WTC11 (cell line): ENCODE results near the gene RNF7. TPM values are rescaled to one million over a fixed set of nuclear protein-coding genes. Genes with fewer than 3 reads are reported as not detected.

ENCODE experiments used
- ATAC-seq: fragments of 200-7000 bp; cut with Tn5 transposase; 2 replicates; pipeline ENCODE4 v1.10.0; 2021; ENCODE audit warnings: mild to moderate bottlenecking, moderate library complexity
- CTCF ChIA-PET: fragments of 300-600 bp; sonication (Branson Sonifier 250); formaldehyde crosslinking; loops from one replicate; lab custom pipeline; 2021; ENCODE audit warnings: antibody characterized with exemption; lab: Charles Lee
- POLR2A ChIA-PET: fragments of 350-600 bp; sonication (Branson Sonifier 250); formaldehyde crosslinking; loops from one replicate; lab custom pipeline; 2021; ENCODE audit warnings: antibody characterized with exemption; lab: Charles Lee
- DNase-seq: peaks from one replicate; pipeline ENCODE4 v3.0.0; 2021; ENCODE audit warnings: low spot score
- H3K27ac Mint-ChIP-seq: 2 replicates; pipeline ENCODE4 v1.8.0; 2021; ENCODE audit warnings: mixed read lengths
- H3K27me3 Mint-ChIP-seq: 2 replicates; pipeline ENCODE4 v1.8.0; 2021; ENCODE audit warnings: low read depth, mild to moderate bottlenecking, moderate library complexity, mixed read lengths
- H3K36me3 Mint-ChIP-seq: 2 replicates; pipeline ENCODE4 v1.8.0; 2021; ENCODE audit warnings: mixed read lengths
- H3K4me1 Mint-ChIP-seq: 2 replicates; pipeline ENCODE4 v1.8.0; 2022; ENCODE audit warnings: mixed read lengths
- H3K4me3 Mint-ChIP-seq: 2 replicates; pipeline ENCODE4 v1.8.0; 2021; ENCODE audit warnings: mild to moderate bottlenecking, moderate library complexity, mixed read lengths
- H3K9me3 Mint-ChIP-seq: 2 replicates; pipeline ENCODE4 v1.8.0; 2021; ENCODE audit warnings: mixed read lengths
- CREB1 ChIP-seq: sonication (generic); formaldehyde crosslinking; IDR thresholded peaks from 2 replicates; pipeline ENCODE4 v1.8.0; 2023; ENCODE audit warnings: mild to moderate bottlenecking, missing genetic modification reagents
- ESRRA ChIP-seq: sonication (generic); formaldehyde crosslinking; IDR thresholded peaks from 2 replicates; pipeline ENCODE4 v1.8.1; 2022; ENCODE audit warnings: mild to moderate bottlenecking, missing genetic modification reagents, borderline replicate concordance
- FOXK1 ChIP-seq: sonication (generic); formaldehyde crosslinking; IDR thresholded peaks from 2 replicates; pipeline ENCODE4 v1.8.0; 2022; ENCODE audit warnings: mild to moderate bottlenecking, moderate library complexity, missing genetic modification reagents
- FOXP1 ChIP-seq: sonication (generic); formaldehyde crosslinking; IDR thresholded peaks from 2 replicates; pipeline ENCODE4 v1.8.0; 2022; ENCODE audit warnings: missing genetic modification reagents, mild to moderate bottlenecking, moderate library complexity, borderline replicate concordance
- HMGA2 ChIP-seq: fragments of 250-450 bp; sonication (Bioruptor Pico); IDR thresholded peaks from 2 replicates; pipeline ENCODE4 v1.4.0; 2021; ENCODE audit warnings: mild to moderate bottlenecking, moderate library complexity
- MAX ChIP-seq: sonication (generic); formaldehyde crosslinking; IDR thresholded peaks from 2 replicates; pipeline ENCODE4 v1.8.0; 2022; ENCODE audit warnings: mild to moderate bottlenecking, missing genetic modification reagents
- MLX ChIP-seq: sonication (generic); formaldehyde crosslinking; IDR thresholded peaks from 2 replicates; pipeline ENCODE4 v1.8.1; 2023; ENCODE audit warnings: mild to moderate bottlenecking, missing genetic modification reagents, moderate library complexity
- OVOL2 ChIP-seq: fragments of 250-450 bp; sonication (Bioruptor Pico); IDR thresholded peaks from 2 replicates; pipeline ENCODE4 v1.9.0; 2021; ENCODE audit warnings: mild to moderate bottlenecking, borderline replicate concordance
- SP1 ChIP-seq: sonication (generic); formaldehyde crosslinking; conservative IDR thresholded peaks from 2 replicates; pipeline ENCODE4 v1.8.1; 2022; ENCODE audit warnings: missing genetic modification reagents
- STAT6 ChIP-seq: sonication (generic); formaldehyde crosslinking; conservative IDR thresholded peaks from 2 replicates; pipeline ENCODE4 v1.8.1; 2023; ENCODE audit warnings: mild to moderate bottlenecking, low read depth, missing genetic modification reagents, moderate library complexity
- ZNF512 ChIP-seq: sonication (generic); formaldehyde crosslinking; IDR thresholded peaks from 2 replicates; pipeline ENCODE4 v1.8.1; 2022; ENCODE audit warnings: missing genetic modification reagents, borderline replicate concordance
- total RNA-seq: library from RNA; stranded (reverse); gene quantifications from 3 replicates; pipeline ENCODE4 v1.2.3, GENCODE V29; 2021
- TF ChIP-seq, protein P1 (sequence below): sonication (generic); formaldehyde crosslinking; IDR thresholded peaks from 2 replicates; pipeline ENCODE4 v1.8.1; 2022; ENCODE audit warnings: mild to moderate bottlenecking, missing genetic modification reagents, moderate library complexity, borderline replicate concordance
- TF ChIP-seq, protein P2 (sequence below): fragments of 200-600 bp; IDR thresholded peaks from 2 replicates; pipeline ENCODE4 v1.8.0; 2022; ENCODE audit warnings: antibody characterized with exemption
- TF ChIP-seq, protein P3 (sequence below): sonication (generic); formaldehyde crosslinking; IDR thresholded peaks from 2 replicates; pipeline ENCODE4 v1.8.1; 2022; ENCODE audit warnings: mild to moderate bottlenecking, moderate library complexity, missing genetic modification reagents
- TF ChIP-seq, protein P4 (sequence below): sonication (generic); formaldehyde crosslinking; IDR thresholded peaks from 2 replicates; pipeline ENCODE4 v1.8.1; 2023; ENCODE audit warnings: mild to moderate bottlenecking, missing genetic modification reagents

Gene RNF7
- total RNA-seq, 1 experiment from 2014 or later = 133 TPM

GRCh38 chr3:141782386-141782932 is 44.4 kb downstream of the RNF7 start:
- TF ChIP-seq MLX (CRISPR knock-in tag) = no peak
- no peak for TF ChIP-seq STAT6 (CRISPR knock-in tag)
- TF ChIP-seq, protein P1, sequence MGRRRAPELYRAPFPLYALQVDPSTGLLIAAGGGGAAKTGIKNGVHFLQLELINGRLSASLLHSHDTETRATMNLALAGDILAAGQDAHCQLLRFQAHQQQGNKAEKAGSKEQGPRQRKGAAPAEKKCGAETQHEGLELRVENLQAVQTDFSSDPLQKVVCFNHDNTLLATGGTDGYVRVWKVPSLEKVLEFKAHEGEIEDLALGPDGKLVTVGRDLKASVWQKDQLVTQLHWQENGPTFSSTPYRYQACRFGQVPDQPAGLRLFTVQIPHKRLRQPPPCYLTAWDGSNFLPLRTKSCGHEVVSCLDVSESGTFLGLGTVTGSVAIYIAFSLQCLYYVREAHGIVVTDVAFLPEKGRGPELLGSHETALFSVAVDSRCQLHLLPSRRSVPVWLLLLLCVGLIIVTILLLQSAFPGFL (CRISPR knock-in tag) = no peak
- no peak for TF ChIP-seq ESRRA (CRISPR knock-in tag)
- TF ChIP-seq, protein P2, sequence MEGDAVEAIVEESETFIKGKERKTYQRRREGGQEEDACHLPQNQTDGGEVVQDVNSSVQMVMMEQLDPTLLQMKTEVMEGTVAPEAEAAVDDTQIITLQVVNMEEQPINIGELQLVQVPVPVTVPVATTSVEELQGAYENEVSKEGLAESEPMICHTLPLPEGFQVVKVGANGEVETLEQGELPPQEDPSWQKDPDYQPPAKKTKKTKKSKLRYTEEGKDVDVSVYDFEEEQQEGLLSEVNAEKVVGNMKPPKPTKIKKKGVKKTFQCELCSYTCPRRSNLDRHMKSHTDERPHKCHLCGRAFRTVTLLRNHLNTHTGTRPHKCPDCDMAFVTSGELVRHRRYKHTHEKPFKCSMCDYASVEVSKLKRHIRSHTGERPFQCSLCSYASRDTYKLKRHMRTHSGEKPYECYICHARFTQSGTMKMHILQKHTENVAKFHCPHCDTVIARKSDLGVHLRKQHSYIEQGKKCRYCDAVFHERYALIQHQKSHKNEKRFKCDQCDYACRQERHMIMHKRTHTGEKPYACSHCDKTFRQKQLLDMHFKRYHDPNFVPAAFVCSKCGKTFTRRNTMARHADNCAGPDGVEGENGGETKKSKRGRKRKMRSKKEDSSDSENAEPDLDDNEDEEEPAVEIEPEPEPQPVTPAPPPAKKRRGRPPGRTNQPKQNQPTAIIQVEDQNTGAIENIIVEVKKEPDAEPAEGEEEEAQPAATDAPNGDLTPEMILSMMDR = no peak
- TF ChIP-seq, protein P3, sequence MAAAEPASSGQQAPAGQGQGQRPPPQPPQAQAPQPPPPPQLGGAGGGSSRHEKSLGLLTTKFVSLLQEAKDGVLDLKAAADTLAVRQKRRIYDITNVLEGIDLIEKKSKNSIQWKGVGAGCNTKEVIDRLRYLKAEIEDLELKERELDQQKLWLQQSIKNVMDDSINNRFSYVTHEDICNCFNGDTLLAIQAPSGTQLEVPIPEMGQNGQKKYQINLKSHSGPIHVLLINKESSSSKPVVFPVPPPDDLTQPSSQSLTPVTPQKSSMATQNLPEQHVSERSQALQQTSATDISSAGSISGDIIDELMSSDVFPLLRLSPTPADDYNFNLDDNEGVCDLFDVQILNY = no peak
- no peak for TF ChIP-seq MAX (CRISPR knock-in tag)
- TF ChIP-seq ZNF512 (CRISPR knock-in tag) = no peak
- TF ChIP-seq FOXK1 (CRISPR knock-in tag) = no peak
- TF ChIP-seq HMGA2 = no peak
- TF ChIP-seq, protein P4, sequence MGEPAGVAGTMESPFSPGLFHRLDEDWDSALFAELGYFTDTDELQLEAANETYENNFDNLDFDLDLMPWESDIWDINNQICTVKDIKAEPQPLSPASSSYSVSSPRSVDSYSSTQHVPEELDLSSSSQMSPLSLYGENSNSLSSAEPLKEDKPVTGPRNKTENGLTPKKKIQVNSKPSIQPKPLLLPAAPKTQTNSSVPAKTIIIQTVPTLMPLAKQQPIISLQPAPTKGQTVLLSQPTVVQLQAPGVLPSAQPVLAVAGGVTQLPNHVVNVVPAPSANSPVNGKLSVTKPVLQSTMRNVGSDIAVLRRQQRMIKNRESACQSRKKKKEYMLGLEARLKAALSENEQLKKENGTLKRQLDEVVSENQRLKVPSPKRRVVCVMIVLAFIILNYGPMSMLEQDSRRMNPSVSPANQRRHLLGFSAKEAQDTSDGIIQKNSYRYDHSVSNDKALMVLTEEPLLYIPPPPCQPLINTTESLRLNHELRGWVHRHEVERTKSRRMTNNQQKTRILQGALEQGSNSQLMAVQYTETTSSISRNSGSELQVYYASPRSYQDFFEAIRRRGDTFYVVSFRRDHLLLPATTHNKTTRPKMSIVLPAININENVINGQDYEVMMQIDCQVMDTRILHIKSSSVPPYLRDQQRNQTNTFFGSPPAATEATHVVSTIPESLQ (CRISPR knock-in tag) = no peak
- TF ChIP-seq CREB1 (CRISPR knock-in tag) = no peak
- TF ChIP-seq SP1 (CRISPR knock-in tag) = no peak
- no peak for TF ChIP-seq FOXP1 (CRISPR knock-in tag)
- no peak for TF ChIP-seq OVOL2 (CRISPR knock-in tag)
- H3K9me3 Mint-ChIP-seq = peaks cover 7% of the 10 kb centered on the region
- H3K4me3 Mint-ChIP-seq = no peak overlapping the region
- CTCF ChIA-PET = interaction anchor here (0.5 to 2.1 kb wide), 14 partner anchors 11 to 172 kb away, joined by 3 to 16 read pairs (median 4); partner anchors contain the start of gene ATP1B3
- peak overlapping the region; percentile 26; the same call in 1 of the 2 replicates for H3K27ac Mint-ChIP-seq
- no peaks in the 10 kb centered on the region for H3K27me3 Mint-ChIP-seq
- DNase-seq (no peak), ATAC-seq (peak; percentile 86)
- H3K4me1 Mint-ChIP-seq = no peaks in the 10 kb centered on the region
- H3K36me3 Mint-ChIP-seq = no peaks in the 10 kb centered on the region
- POLR2A ChIA-PET = no interaction called here
